WTC11 (cell line): ENCODE data around the gene CCDC170. TPM values are rescaled to one million over a fixed set of nuclear protein-coding genes. Genes with fewer than 3 reads are reported as not detected.

Experiments used
- ATAC-seq: fragments of 200-7000 bp; cut with Tn5 transposase; 2 replicates; pipeline ENCODE4 v1.10.0; 2021; ENCODE audit warnings: mild to moderate bottlenecking, moderate library complexity
- CTCF ChIA-PET: fragments of 300-600 bp; sonication (Branson Sonifier 250); formaldehyde crosslinking; loops from one replicate; lab custom pipeline; 2021; ENCODE audit warnings: antibody characterized with exemption; lab: Charles Lee
- POLR2A ChIA-PET: fragments of 350-600 bp; sonication (Branson Sonifier 250); formaldehyde crosslinking; loops from one replicate; lab custom pipeline; 2021; ENCODE audit warnings: antibody characterized with exemption; lab: Charles Lee
- DNase-seq: peaks from one replicate; pipeline ENCODE4 v3.0.0; 2021; ENCODE audit warnings: low spot score
- H3K27ac Mint-ChIP-seq: 2 replicates; pipeline ENCODE4 v1.8.0; 2021; ENCODE audit warnings: mixed read lengths
- H3K27me3 Mint-ChIP-seq: 2 replicates; pipeline ENCODE4 v1.8.0; 2021; ENCODE audit warnings: low read depth, mild to moderate bottlenecking, moderate library complexity, mixed read lengths
- H3K36me3 Mint-ChIP-seq: 2 replicates; pipeline ENCODE4 v1.8.0; 2021; ENCODE audit warnings: mixed read lengths
- H3K4me1 Mint-ChIP-seq: 2 replicates; pipeline ENCODE4 v1.8.0; 2022; ENCODE audit warnings: mixed read lengths
- H3K4me3 Mint-ChIP-seq: 2 replicates; pipeline ENCODE4 v1.8.0; 2021; ENCODE audit warnings: mild to moderate bottlenecking, moderate library complexity, mixed read lengths
- H3K9me3 Mint-ChIP-seq: 2 replicates; pipeline ENCODE4 v1.8.0; 2021; ENCODE audit warnings: mixed read lengths
- CREB1 ChIP-seq: sonication (generic); formaldehyde crosslinking; IDR thresholded peaks from 2 replicates; pipeline ENCODE4 v1.8.0; 2023; ENCODE audit warnings: mild to moderate bottlenecking, missing genetic modification reagents
- CREM ChIP-seq: sonication (generic); formaldehyde crosslinking; IDR thresholded peaks from 2 replicates; pipeline ENCODE4 v1.8.1; 2022; ENCODE audit warnings: mild to moderate bottlenecking, missing genetic modification reagents, moderate library complexity
- ESRRA ChIP-seq: sonication (generic); formaldehyde crosslinking; IDR thresholded peaks from 2 replicates; pipeline ENCODE4 v1.8.1; 2022; ENCODE audit warnings: mild to moderate bottlenecking, missing genetic modification reagents, borderline replicate concordance
- GABPB1 ChIP-seq: sonication (generic); formaldehyde crosslinking; IDR thresholded peaks from 2 replicates; pipeline ENCODE4 v1.8.1; 2023; ENCODE audit warnings: mild to moderate bottlenecking, missing genetic modification reagents
- GRHL2 ChIP-seq: fragments of 250-450 bp; sonication (Bioruptor Pico); IDR thresholded peaks from 2 replicates; pipeline ENCODE4 v1.8.0; 2022; ENCODE audit warnings: mild to moderate bottlenecking, moderate library complexity; ENCODE audit not compliant: insufficient replicate concordance, severe bottlenecking
- GTF2I ChIP-seq: fragments of 250-450 bp; sonication (Bioruptor Pico); conservative IDR thresholded peaks from 2 replicates; pipeline ENCODE4 v1.4.0; 2021; ENCODE audit warnings: mild to moderate bottlenecking
- JUN ChIP-seq: sonication (generic); formaldehyde crosslinking; IDR thresholded peaks from 2 replicates; pipeline ENCODE4 v1.8.0; 2023; ENCODE audit warnings: mild to moderate bottlenecking, missing genetic modification reagents
- NR3C1 ChIP-seq: sonication (generic); formaldehyde crosslinking; conservative IDR thresholded peaks from 2 replicates; pipeline ENCODE4 v1.8.1; 2023; ENCODE audit warnings: low read depth, mild to moderate bottlenecking, missing genetic modification reagents
- PRRX2 ChIP-seq: fragments of 250-450 bp; sonication (Bioruptor Pico); IDR thresholded peaks from 2 replicates; pipeline ENCODE4 v1.8.0; 2021; ENCODE audit warnings: mild to moderate bottlenecking
- RORB ChIP-seq: fragments of 250-450 bp; sonication (Bioruptor Pico); IDR thresholded peaks from 2 replicates; pipeline ENCODE4 v1.9.0; 2021; ENCODE audit warnings: mild to moderate bottlenecking
- SOX15 ChIP-seq: fragments of 250-450 bp; sonication (Bioruptor Pico); IDR thresholded peaks from 2 replicates; pipeline ENCODE4 v1.9.0; 2021; ENCODE audit warnings: mild to moderate bottlenecking
- SP1 ChIP-seq: sonication (generic); formaldehyde crosslinking; conservative IDR thresholded peaks from 2 replicates; pipeline ENCODE4 v1.8.1; 2022; ENCODE audit warnings: missing genetic modification reagents
- TEAD1 ChIP-seq: sonication (generic); formaldehyde crosslinking; IDR thresholded peaks from 2 replicates; pipeline ENCODE4 v1.8.0; 2022; ENCODE audit warnings: mild to moderate bottlenecking, missing genetic modification reagents
- TEAD4 ChIP-seq: sonication (generic); formaldehyde crosslinking; IDR thresholded peaks from 2 replicates; pipeline ENCODE4 v1.8.0; 2022; ENCODE audit warnings: mild to moderate bottlenecking, missing genetic modification reagents
- TP53 ChIP-seq: sonication (generic); formaldehyde crosslinking; IDR thresholded peaks from 2 replicates; pipeline ENCODE4 v1.8.1; 2023; ENCODE audit warnings: mild to moderate bottlenecking, missing genetic modification reagents
- ZNF219 ChIP-seq: sonication (generic); formaldehyde crosslinking; IDR thresholded peaks from 2 replicates; pipeline ENCODE4 v1.8.0; 2023; ENCODE audit warnings: missing genetic modification reagents, mild to moderate bottlenecking, borderline replicate concordance
- ZNF416 ChIP-seq: fragments of 250-450 bp; sonication (Bioruptor Pico); IDR thresholded peaks from 2 replicates; pipeline ENCODE4 v1.9.0; 2021; ENCODE audit warnings: mild to moderate bottlenecking, inconsistent platforms
- total RNA-seq: library from RNA; stranded (reverse); gene quantifications from 3 replicates; pipeline ENCODE4 v1.2.3, GENCODE V29; 2021
- TF ChIP-seq, protein P1 (sequence below): sonication (generic); formaldehyde crosslinking; IDR thresholded peaks from 2 replicates; pipeline ENCODE4 v1.8.1; 2022; ENCODE audit warnings: low read depth, missing genetic modification reagents, borderline replicate concordance
- TF ChIP-seq, protein P2 (sequence below): sonication (generic); formaldehyde crosslinking; IDR thresholded peaks from 2 replicates; pipeline ENCODE4 v1.8.0; 2022; ENCODE audit warnings: mild to moderate bottlenecking, missing genetic modification reagents
- TF ChIP-seq, protein P3 (sequence below): sonication (generic); formaldehyde crosslinking; IDR thresholded peaks from 2 replicates; pipeline ENCODE4 v1.8.0; 2023; ENCODE audit warnings: missing genetic modification reagents
- TF ChIP-seq, protein P4 (sequence below): fragments of 250-450 bp; sonication (Bioruptor Pico); IDR thresholded peaks from 2 replicates; pipeline ENCODE4 v1.9.0; 2021; ENCODE audit warnings: mild to moderate bottlenecking
- TF ChIP-seq, protein P5 (sequence below): fragments of 250-450 bp; sonication (Bioruptor Pico); IDR thresholded peaks from 2 replicates; pipeline ENCODE4 v1.8.0; 2021; ENCODE audit warnings: mild to moderate bottlenecking
- TF ChIP-seq, protein P6 (sequence below): sonication (generic); formaldehyde crosslinking; IDR thresholded peaks from 2 replicates; pipeline ENCODE4 v1.8.1; 2022; ENCODE audit warnings: mild to moderate bottlenecking, moderate library complexity, missing genetic modification reagents
- TF ChIP-seq, protein P7 (sequence below): sonication (generic); formaldehyde crosslinking; IDR thresholded peaks from 2 replicates; pipeline ENCODE4 v1.8.1; 2023; ENCODE audit warnings: mild to moderate bottlenecking, missing genetic modification reagents, borderline replicate concordance
- TF ChIP-seq, protein P8 (sequence below): sonication (generic); formaldehyde crosslinking; IDR thresholded peaks from 2 replicates; pipeline ENCODE4 v1.8.0; 2023; ENCODE audit warnings: mild to moderate bottlenecking, missing genetic modification reagents

CCDC170 gene
- total RNA-seq, 1 experiment from 2014 or later, result 0.26 TPM

DNA sequence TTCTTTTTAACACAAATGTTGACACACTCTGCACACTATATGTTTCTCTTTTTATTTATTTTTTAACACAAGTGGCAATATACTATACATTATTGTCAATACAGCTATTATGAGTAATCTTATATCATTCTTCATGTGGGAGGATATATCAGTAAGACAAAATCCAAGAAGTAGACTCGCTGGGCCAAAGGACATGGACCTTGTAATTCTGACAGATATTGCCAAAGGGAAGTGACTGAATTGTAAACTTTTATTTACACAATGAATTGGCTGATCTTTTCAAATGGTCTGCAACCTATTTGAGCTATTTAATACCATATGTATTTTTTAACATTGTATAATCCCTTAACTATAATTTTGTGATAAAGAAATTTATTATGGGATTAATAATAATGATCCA lies 56.0 kb downstream of the CCDC170 start:
- H3K36me3 Mint-ChIP-seq, result 0 out of 2 replicates have a peak, but pooled peaks cover 2% of the 10 kb centered on the region
- ChIA-PET POLR2A (no interaction called here), CTCF (no interaction called here)
- H3K4me3 Mint-ChIP-seq, result no peak overlapping the region
- H3K9me3 Mint-ChIP-seq, result peaks cover 13% of the 10 kb centered on the region
- H3K27me3 Mint-ChIP-seq, result no peaks in the 10 kb centered on the region
- ATAC-seq (no peak), DNase-seq (no peak)
- no peak overlapping the region for H3K27ac Mint-ChIP-seq
- no peaks in the 10 kb centered on the region for H3K4me1 Mint-ChIP-seq
- TF ChIP-seq, protein P1, sequence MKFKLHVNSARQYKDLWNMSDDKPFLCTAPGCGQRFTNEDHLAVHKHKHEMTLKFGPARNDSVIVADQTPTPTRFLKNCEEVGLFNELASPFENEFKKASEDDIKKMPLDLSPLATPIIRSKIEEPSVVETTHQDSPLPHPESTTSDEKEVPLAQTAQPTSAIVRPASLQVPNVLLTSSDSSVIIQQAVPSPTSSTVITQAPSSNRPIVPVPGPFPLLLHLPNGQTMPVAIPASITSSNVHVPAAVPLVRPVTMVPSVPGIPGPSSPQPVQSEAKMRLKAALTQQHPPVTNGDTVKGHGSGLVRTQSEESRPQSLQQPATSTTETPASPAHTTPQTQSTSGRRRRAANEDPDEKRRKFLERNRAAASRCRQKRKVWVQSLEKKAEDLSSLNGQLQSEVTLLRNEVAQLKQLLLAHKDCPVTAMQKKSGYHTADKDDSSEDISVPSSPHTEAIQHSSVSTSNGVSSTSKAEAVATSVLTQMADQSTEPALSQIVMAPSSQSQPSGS (CRISPR knock-in tag), result no peak
- TF ChIP-seq TEAD4 (CRISPR knock-in tag), result no peak
- TF ChIP-seq, protein P2, sequence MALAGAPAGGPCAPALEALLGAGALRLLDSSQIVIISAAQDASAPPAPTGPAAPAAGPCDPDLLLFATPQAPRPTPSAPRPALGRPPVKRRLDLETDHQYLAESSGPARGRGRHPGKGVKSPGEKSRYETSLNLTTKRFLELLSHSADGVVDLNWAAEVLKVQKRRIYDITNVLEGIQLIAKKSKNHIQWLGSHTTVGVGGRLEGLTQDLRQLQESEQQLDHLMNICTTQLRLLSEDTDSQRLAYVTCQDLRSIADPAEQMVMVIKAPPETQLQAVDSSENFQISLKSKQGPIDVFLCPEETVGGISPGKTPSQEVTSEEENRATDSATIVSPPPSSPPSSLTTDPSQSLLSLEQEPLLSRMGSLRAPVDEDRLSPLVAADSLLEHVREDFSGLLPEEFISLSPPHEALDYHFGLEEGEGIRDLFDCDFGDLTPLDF (CRISPR knock-in tag), result no peak
- TF ChIP-seq SOX15 (CRISPR knock-in tag), result no peak
- no peak for TF ChIP-seq RORB (CRISPR knock-in tag)
- TF ChIP-seq JUN (CRISPR knock-in tag), result no peak
- no peak for TF ChIP-seq CREB1 (CRISPR knock-in tag)
- no peak for TF ChIP-seq GABPB1 (CRISPR knock-in tag)
- TF ChIP-seq, protein P3, sequence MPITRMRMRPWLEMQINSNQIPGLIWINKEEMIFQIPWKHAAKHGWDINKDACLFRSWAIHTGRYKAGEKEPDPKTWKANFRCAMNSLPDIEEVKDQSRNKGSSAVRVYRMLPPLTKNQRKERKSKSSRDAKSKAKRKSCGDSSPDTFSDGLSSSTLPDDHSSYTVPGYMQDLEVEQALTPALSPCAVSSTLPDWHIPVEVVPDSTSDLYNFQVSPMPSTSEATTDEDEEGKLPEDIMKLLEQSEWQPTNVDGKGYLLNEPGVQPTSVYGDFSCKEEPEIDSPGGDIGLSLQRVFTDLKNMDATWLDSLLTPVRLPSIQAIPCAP (CRISPR knock-in tag), result no peak
- TF ChIP-seq TP53 (CRISPR knock-in tag), result no peak
- TF ChIP-seq, protein P4, sequence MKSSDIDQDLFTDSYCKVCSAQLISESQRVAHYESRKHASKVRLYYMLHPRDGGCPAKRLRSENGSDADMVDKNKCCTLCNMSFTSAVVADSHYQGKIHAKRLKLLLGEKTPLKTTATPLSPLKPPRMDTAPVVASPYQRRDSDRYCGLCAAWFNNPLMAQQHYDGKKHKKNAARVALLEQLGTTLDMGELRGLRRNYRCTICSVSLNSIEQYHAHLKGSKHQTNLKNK (CRISPR knock-in tag), result no peak
- TF ChIP-seq, protein P5, sequence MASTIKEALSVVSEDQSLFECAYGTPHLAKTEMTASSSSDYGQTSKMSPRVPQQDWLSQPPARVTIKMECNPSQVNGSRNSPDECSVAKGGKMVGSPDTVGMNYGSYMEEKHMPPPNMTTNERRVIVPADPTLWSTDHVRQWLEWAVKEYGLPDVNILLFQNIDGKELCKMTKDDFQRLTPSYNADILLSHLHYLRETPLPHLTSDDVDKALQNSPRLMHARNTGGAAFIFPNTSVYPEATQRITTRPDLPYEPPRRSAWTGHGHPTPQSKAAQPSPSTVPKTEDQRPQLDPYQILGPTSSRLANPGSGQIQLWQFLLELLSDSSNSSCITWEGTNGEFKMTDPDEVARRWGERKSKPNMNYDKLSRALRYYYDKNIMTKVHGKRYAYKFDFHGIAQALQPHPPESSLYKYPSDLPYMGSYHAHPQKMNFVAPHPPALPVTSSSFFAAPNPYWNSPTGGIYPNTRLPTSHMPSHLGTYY (CRISPR knock-in tag), result no peak
- TF ChIP-seq ZNF416 (CRISPR knock-in tag), result no peak
- TF ChIP-seq, all 79 proteins: peak for 0

DNA sequence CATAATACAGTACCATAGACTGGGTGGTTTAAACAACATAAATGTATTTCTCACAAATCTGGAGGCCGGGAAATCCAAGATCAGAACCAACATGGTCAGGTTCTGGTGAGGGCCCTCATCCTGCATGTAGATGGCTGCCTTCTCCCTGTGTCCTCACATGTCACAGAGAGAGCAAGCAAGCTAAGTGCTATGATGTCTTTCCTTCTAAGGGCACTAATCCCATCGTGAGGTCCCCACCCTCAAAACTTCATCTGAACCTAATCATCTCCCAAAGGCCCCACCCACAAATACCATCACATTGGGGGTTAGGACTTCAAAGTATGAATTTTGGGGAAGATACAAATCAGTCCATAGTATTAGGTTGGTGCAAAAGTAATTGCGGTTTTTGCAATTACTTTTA lies 56.8 kb downstream of the CCDC170 start:
- H3K4me3 Mint-ChIP-seq, result no peak overlapping the region
- H3K27me3 Mint-ChIP-seq, result no peaks in the 10 kb centered on the region
- TF ChIP-seq TEAD1 (no peak), GTF2I (CRISPR knock-in tag) (no peak), PRRX2 (CRISPR knock-in tag) (no peak), JUN (CRISPR knock-in tag) (no peak), GRHL2 (CRISPR knock-in tag) (no peak), ESRRA (CRISPR knock-in tag) (no peak), SP1 (CRISPR knock-in tag) (no peak), ZNF219 (CRISPR knock-in tag) (no peak), NR3C1 (CRISPR knock-in tag) (no peak), CREM (CRISPR knock-in tag) (no peak)
- TF ChIP-seq, protein P6, sequence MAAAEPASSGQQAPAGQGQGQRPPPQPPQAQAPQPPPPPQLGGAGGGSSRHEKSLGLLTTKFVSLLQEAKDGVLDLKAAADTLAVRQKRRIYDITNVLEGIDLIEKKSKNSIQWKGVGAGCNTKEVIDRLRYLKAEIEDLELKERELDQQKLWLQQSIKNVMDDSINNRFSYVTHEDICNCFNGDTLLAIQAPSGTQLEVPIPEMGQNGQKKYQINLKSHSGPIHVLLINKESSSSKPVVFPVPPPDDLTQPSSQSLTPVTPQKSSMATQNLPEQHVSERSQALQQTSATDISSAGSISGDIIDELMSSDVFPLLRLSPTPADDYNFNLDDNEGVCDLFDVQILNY (CRISPR knock-in tag), result no peak
- TF ChIP-seq, protein P7, sequence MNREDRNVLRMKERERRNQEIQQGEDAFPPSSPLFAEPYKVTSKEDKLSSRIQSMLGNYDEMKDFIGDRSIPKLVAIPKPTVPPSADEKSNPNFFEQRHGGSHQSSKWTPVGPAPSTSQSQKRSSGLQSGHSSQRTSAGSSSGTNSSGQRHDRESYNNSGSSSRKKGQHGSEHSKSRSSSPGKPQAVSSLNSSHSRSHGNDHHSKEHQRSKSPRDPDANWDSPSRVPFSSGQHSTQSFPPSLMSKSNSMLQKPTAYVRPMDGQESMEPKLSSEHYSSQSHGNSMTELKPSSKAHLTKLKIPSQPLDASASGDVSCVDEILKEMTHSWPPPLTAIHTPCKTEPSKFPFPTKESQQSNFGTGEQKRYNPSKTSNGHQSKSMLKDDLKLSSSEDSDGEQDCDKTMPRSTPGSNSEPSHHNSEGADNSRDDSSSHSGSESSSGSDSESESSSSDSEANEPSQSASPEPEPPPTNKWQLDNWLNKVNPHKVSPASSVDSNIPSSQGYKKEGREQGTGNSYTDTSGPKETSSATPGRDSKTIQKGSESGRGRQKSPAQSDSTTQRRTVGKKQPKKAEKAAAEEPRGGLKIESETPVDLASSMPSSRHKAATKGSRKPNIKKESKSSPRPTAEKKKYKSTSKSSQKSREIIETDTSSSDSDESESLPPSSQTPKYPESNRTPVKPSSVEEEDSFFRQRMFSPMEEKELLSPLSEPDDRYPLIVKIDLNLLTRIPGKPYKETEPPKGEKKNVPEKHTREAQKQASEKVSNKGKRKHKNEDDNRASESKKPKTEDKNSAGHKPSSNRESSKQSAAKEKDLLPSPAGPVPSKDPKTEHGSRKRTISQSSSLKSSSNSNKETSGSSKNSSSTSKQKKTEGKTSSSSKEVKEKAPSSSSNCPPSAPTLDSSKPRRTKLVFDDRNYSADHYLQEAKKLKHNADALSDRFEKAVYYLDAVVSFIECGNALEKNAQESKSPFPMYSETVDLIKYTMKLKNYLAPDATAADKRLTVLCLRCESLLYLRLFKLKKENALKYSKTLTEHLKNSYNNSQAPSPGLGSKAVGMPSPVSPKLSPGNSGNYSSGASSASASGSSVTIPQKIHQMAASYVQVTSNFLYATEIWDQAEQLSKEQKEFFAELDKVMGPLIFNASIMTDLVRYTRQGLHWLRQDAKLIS (CRISPR knock-in tag), result no peak
- TF ChIP-seq, protein P8, sequence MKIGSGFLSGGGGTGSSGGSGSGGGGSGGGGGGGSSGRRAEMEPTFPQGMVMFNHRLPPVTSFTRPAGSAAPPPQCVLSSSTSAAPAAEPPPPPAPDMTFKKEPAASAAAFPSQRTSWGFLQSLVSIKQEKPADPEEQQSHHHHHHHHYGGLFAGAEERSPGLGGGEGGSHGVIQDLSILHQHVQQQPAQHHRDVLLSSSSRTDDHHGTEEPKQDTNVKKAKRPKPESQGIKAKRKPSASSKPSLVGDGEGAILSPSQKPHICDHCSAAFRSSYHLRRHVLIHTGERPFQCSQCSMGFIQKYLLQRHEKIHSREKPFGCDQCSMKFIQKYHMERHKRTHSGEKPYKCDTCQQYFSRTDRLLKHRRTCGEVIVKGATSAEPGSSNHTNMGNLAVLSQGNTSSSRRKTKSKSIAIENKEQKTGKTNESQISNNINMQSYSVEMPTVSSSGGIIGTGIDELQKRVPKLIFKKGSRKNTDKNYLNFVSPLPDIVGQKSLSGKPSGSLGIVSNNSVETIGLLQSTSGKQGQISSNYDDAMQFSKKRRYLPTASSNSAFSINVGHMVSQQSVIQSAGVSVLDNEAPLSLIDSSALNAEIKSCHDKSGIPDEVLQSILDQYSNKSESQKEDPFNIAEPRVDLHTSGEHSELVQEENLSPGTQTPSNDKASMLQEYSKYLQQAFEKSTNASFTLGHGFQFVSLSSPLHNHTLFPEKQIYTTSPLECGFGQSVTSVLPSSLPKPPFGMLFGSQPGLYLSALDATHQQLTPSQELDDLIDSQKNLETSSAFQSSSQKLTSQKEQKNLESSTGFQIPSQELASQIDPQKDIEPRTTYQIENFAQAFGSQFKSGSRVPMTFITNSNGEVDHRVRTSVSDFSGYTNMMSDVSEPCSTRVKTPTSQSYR (CRISPR knock-in tag), result no peak
- ChIA-PET CTCF (no interaction called here), POLR2A (no interaction called here)
- peaks cover 13% of the 10 kb centered on the region for H3K9me3 Mint-ChIP-seq
- no peaks in the 10 kb centered on the region for H3K4me1 Mint-ChIP-seq
- H3K36me3 Mint-ChIP-seq, result 0 out of 2 replicates have a peak, but pooled peaks cover 2% of the 10 kb centered on the region
- DNase-seq, result no peak
- no peak for ATAC-seq
- no peak overlapping the region for H3K27ac Mint-ChIP-seq
